ENCODE measurements around the gene UBE2U. TPM values are rescaled to one million over a fixed set of nuclear protein-coding genes. Genes with fewer than 3 reads are reported as not detected.

The UBE2U gene
- total RNA-seq, 1 experiment from 2014 or later, result not detected

DNA sequence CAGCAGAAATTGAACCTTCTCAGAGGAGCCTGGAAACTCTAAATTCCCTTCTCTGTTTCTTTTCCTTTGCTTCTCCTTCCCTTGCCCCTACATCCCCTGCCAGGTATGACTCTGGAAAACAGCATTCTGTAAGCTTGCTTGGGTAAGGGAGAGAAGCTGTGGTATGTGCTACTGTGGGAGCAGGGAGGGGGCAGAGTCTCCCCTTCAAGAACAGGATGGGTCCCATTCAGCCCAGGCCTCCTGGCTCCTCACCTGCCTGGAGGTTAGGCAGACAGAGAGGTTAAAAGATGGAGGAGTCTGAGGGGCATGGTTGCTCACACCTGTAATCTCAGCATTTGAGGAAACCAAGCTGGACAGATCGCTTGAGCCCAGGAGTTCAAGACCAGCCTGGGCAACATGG, 40.6 kb upstream of the UBE2U start:
- Mint-ChIP-seq H3K4me1 (ENCODE audit: insufficient read depth, unreplicated experiment) (no peaks in the 10 kb centered on the region), H3K9me3 (ENCODE audit: unreplicated experiment) (no peaks in the 10 kb centered on the region), H3K4me3 (ENCODE audit: unreplicated experiment) (no peak overlapping the region), H3K27ac (ENCODE audit: low read depth, unreplicated experiment) (no peak overlapping the region), H3K36me3 (ENCODE audit: insufficient read depth, unreplicated experiment) (peaks cover 6% of the 10 kb centered on the region), H3K27me3 (ENCODE audit: insufficient read depth, unreplicated experiment) (no peaks in the 10 kb centered on the region)
- DNase-seq (ENCODE audit: unreplicated experiment), result no peak
- BruUV-seq (replicated peaks), result no TSS peak
- CTCF ChIA-PET, result interaction anchor here (0.6 to 4.2 kb wide), 11 partner anchors 19 to 540 kb away, joined by 3 to 35 read pairs (median 3); no protein-coding TSS in a partner anchor
- intact Hi-C loops (cut with micrococcal nuclease), result loop anchor here (5.0 kb wide), 1 partner anchor 546 kb away; no protein-coding TSS in a partner anchor
- POLR2A ChIA-PET, result no interaction called here
- TF ChIP-seq, protein P1, sequence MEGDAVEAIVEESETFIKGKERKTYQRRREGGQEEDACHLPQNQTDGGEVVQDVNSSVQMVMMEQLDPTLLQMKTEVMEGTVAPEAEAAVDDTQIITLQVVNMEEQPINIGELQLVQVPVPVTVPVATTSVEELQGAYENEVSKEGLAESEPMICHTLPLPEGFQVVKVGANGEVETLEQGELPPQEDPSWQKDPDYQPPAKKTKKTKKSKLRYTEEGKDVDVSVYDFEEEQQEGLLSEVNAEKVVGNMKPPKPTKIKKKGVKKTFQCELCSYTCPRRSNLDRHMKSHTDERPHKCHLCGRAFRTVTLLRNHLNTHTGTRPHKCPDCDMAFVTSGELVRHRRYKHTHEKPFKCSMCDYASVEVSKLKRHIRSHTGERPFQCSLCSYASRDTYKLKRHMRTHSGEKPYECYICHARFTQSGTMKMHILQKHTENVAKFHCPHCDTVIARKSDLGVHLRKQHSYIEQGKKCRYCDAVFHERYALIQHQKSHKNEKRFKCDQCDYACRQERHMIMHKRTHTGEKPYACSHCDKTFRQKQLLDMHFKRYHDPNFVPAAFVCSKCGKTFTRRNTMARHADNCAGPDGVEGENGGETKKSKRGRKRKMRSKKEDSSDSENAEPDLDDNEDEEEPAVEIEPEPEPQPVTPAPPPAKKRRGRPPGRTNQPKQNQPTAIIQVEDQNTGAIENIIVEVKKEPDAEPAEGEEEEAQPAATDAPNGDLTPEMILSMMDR (IDR thresholded peaks at IDR 0.05; ENCODE audit: unreplicated experiment), result no peak

DNA sequence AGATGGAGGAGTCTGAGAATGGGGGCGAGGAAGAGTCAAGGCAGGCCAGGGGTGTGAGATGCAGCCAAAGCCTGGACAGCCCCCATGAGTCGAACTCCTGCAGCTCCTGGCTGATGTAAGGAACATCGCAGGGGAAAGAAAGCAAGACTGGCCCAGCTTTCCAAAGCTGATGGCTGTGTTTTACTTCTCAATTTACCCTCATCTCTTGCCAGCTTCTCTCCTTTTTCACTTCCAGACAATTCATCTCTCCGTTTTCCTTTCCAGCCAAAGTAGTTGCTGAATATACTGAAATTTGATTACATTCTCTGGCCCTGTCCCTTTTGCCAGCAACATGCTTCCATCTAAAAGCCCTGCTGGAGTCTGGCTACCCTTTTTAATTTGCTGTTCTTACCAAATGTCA, 40.0 kb upstream of the UBE2U start:
- Mint-ChIP-seq H3K27ac (ENCODE audit: low read depth, unreplicated experiment) (no peak overlapping the region), H3K4me1 (ENCODE audit: insufficient read depth, unreplicated experiment) (no peaks in the 10 kb centered on the region), H3K36me3 (ENCODE audit: insufficient read depth, unreplicated experiment) (peaks cover 6% of the 10 kb centered on the region), H3K27me3 (ENCODE audit: insufficient read depth, unreplicated experiment) (no peaks in the 10 kb centered on the region), H3K9me3 (ENCODE audit: unreplicated experiment) (no peaks in the 10 kb centered on the region), H3K4me3 (ENCODE audit: unreplicated experiment) (no peak overlapping the region)
- POLR2A ChIA-PET, result interaction anchor here (0.5 to 0.7 kb wide), 4 partner anchors 12 to 449 kb away, joined by 3 read pairs; no protein-coding TSS in a partner anchor
- CTCF ChIA-PET, result interaction anchor here (0.6 to 4.2 kb wide), 18 partner anchors 13 to 541 kb away, joined by 3 to 35 read pairs (median 4); partner anchors contain the start of gene ROR1
- no TSS peak for BruUV-seq (replicated peaks)
- no peak for DNase-seq (ENCODE audit: unreplicated experiment)
- TF ChIP-seq, protein P1 (IDR thresholded peaks at IDR 0.05; ENCODE audit: unreplicated experiment), result no peak
- intact Hi-C loops (cut with micrococcal nuclease), result loop anchor here (5.0 kb wide), 1 partner anchor 546 kb away; no protein-coding TSS in a partner anchor

DNA sequence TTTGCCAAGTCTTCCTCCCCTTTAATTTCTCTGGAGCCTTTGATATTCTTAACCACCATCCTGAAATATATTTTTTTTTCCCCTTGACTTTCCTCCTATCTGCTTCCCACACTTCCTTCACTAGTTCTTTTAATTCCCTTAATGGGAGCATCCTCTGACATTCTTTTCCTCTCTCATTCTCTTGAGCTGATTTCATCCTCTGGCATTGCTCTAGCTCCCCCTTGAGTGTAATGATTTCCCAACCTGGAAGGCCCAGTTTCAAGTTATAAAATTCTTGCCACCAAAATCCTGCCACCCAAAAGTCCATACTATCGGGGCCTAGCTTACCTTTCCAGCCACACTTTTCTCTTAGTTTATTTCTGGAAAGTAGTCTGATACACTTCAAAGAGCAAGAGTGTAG, 39.5 kb upstream of the UBE2U start:
- Mint-ChIP-seq H3K4me1 (ENCODE audit: insufficient read depth, unreplicated experiment) (no peaks in the 10 kb centered on the region), H3K9me3 (ENCODE audit: unreplicated experiment) (no peaks in the 10 kb centered on the region), H3K27me3 (ENCODE audit: insufficient read depth, unreplicated experiment) (no peaks in the 10 kb centered on the region), H3K36me3 (ENCODE audit: insufficient read depth, unreplicated experiment) (peaks cover 4% of the 10 kb centered on the region), H3K27ac (ENCODE audit: low read depth, unreplicated experiment) (no peak overlapping the region), H3K4me3 (ENCODE audit: unreplicated experiment) (no peak overlapping the region)
- peak; percentile 30 for DNase-seq (ENCODE audit: unreplicated experiment)
- TF ChIP-seq, protein P1 (IDR thresholded peaks at IDR 0.05; ENCODE audit: unreplicated experiment), result peak; percentile 28
- CTCF ChIA-PET, result interaction anchor here (0.5 to 4.2 kb wide), 18 partner anchors 13 to 661 kb away, joined by 3 to 35 read pairs (median 5); partner anchors contain the start of gene ROR1
- BruUV-seq (replicated peaks), result no TSS peak
- POLR2A ChIA-PET, result interaction anchor here (0.5 to 1.3 kb wide), 4 partner anchors 18 to 547 kb away, joined by 3 read pairs; no protein-coding TSS in a partner anchor
- intact Hi-C loops (cut with micrococcal nuclease), result loop anchor here (1.0 to 5.0 kb wide), 4 partner anchors 229 to 547 kb away; partner anchors contain the start of gene ROR1

DNA sequence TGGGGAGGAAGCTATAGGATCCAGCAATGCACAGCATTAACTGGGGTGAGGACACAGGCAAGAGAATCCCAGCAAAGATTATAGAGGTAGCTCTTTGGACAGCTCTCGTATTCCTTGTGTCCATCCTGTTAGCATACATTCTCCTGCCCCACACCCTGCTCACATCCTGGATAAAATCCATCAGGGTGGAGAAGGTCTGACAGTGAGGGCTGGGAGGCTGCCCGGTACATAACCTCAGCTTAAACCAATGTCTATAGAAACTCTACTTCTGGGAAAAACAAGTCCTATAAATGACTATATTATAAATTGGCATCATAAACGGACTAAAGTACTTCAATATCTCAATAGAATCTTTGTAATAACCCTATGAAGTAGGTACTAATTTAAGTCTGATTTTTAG, 36.8 kb upstream of the UBE2U start:
- H3K36me3 Mint-ChIP-seq (ENCODE audit: insufficient read depth, unreplicated experiment), result peaks cover 6% of the 10 kb centered on the region
- ChIA-PET CTCF (interaction anchor here (1.0 to 4.2 kb wide), 6 partner anchors 29 to 492 kb away, joined by 3 to 35 read pairs (median 4); no protein-coding TSS in a partner anchor), POLR2A (interaction anchor here (1.8 kb wide), 1 partner anchor 16 kb away, joined by 5 read pairs; no protein-coding TSS in a partner anchor)
- no peak overlapping the region for H3K4me3 Mint-ChIP-seq (ENCODE audit: unreplicated experiment)
- no peak overlapping the region for H3K27ac Mint-ChIP-seq (ENCODE audit: low read depth, unreplicated experiment)
- peaks cover 9% of the 10 kb centered on the region for H3K4me1 Mint-ChIP-seq (ENCODE audit: insufficient read depth, unreplicated experiment)
- no peak for DNase-seq (ENCODE audit: unreplicated experiment)
- TF ChIP-seq, protein P1 (IDR thresholded peaks at IDR 0.05; ENCODE audit: unreplicated experiment), result no peak
- no peaks in the 10 kb centered on the region for H3K9me3 Mint-ChIP-seq (ENCODE audit: unreplicated experiment)
- intact Hi-C loops (cut with micrococcal nuclease), result no loop called here
- H3K27me3 Mint-ChIP-seq (ENCODE audit: insufficient read depth, unreplicated experiment), result no peaks in the 10 kb centered on the region
- no TSS peak for BruUV-seq (replicated peaks)

All from MCF 10A (cell line).